Prostate gland (tissue), 2 donors: ENCODE data around the gene ITIH2.

Experiments
- CTCF ChIP-seq, 4 experiments: fragments of 200-600 bp in 2 of 4; fragments of 450-650 bp in 2 of 4; sonication (generic) in 2 of 4; IDR thresholded peaks; 1 replicate in 3 of 4; 2 replicates in 1 of 4; pipeline ENCODE4 v1.5.1; 2016 to 2019; ENCODE audit warnings: antibody characterized with exemption in 4 of 4, mild to moderate bottlenecking in 2 of 4, moderate library complexity in 2 of 4
- POLR2A ChIP-seq: fragments of 450-650 bp; IDR thresholded peaks from one replicate; pipeline ENCODE4 v1.6.1; 2016; ENCODE audit warnings: antibody characterized with exemption, mild to moderate bottlenecking
- POLR2AphosphoS5 ChIP-seq: sonication (generic); formaldehyde crosslinking; IDR thresholded peaks from one replicate; pipeline ENCODE4 v1.6.1; 2017; ENCODE audit warnings: antibody characterized with exemption

GRCh38 chr10:7679256-7679655 is 23.9 kb upstream of the ITIH2 start:
- no peak for TF ChIP-seq POLR2A
- no peak for TF ChIP-seq CTCF (IDR thresholded peaks at IDR 0.05)
- no peak for TF ChIP-seq POLR2AphosphoS5
